HG03565 (cell line): Measurements from ENCODE around the gene DEDD2.
"Not testable (repeated sequence)": the region's sequence is repeated elsewhere in the genome, so short reads cannot be mapped to it uniquely, and the experiment has no call there.

Experiments used
- ATAC-seq: cut with Tn5 transposase; IDR thresholded peaks from one replicate; pipeline ENCODE4 v1.9.1; 2021; ENCODE audit warnings: mild to moderate bottlenecking, moderate library complexity; ENCODE audit not compliant: unreplicated experiment

Gene DEDD2

DNA sequence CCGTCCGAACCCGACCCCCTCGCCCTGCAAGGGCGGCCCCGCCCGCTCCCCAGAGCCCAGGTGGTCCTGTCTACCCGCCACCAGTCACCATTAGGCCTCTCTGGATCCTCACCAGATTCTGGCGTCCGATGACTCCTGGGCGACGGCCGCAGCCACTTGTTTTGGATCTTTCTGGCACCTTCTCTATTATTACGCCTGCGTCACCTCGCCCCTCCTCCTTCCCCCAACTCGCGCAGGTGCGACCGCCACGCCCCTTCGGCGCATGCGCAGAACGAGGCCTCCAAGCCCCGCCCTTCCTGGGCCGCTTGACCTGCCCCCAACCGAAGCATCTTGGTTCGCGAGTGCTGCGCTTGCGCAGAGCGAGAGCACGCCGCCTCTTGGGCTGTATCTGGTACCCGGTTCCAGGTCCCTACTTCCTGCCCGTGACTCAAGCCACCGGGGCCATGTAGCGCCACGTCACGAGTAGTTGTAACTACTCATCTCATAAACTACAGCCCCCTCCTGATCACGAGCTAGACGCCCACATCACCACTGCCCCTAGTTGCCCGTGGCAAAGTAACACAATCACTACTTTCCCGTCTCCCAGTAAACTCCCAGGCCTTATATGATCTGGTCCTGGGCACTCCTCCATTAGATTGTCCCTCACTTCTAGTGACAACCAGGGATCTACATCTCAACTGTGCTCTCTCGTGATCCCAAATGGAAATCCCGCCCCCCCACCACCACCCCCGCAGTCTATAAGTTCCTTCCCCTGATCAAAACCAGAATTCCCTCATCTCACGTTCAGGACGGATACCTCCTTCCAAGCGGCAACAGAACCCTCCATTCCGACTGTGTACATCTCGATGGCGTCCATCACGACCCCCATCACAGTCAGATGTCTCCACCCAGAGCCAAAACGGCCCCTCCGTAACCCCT, at the start of gene DEDD2:
Gene DEDD2, minus strand, starts transcription at position 158 of the 918 bp plus-strand sequence. CDS start 670 bp downstream, outside the sequence.
- peak; percentile 68 for ATAC-seq

DNA sequence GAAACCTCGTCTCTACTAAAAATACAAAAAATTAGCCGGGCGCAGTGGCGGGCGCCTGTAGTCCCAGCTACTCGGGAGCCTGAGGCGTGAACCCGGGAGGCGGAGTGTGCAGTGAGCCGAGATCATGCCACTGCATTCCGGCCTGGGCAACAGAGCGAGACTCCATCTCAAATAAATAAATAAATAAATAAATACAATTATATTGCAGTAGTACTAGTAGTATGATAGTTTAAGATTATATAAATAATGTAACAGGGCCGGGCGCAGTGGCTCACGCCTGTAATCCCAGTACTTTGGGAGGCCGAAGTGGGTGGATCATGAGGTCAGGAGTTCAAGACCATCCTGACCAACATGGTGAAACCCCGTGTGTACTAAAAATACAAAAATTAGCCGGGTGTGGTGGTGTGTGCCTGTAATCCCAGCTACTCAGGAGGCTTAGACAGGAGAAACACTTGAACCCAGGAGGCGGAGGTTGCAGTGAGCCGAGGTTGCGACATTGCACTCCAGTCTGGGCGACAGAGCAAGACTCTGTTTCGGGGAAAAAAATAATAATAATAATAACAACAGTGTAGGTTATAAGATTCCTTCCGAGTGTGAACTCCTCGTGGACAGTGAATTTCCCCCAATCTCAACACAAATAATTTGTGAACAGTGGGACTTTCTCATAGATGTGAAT, 49.6 kb upstream of the DEDD2 start:
- ATAC-seq, result not testable (repeated sequence)

- not testable (repeated sequence) for ATAC-seq
Observed at GRCh38 chr19:42266105-42266504, 48.6 kb upstream of the DEDD2 start.

DNA sequence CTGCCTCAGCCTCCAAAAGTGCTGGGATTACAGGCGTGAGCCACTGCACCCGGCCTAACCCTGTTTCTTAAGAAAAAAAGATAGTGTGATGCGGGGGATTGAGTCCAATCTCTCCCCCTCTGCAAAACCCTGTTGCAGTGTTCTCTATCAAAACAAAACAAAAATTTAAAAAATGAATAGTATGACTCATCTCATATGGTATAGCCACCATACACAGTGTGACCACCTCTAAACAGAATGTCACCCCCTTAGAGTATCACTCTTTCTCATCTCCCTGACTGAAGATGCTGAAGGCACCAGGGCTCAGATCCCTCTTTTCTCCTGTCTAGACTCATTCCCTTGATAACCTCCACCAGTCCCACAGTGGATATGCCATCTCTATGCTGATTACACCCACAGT, 44.3 kb upstream of the DEDD2 start:
- ATAC-seq, result no peak

GRCh38 chr19:42257842-42258241, 40.4 kb upstream of the DEDD2 start:
- ATAC-seq, result not testable (repeated sequence)

DNA sequence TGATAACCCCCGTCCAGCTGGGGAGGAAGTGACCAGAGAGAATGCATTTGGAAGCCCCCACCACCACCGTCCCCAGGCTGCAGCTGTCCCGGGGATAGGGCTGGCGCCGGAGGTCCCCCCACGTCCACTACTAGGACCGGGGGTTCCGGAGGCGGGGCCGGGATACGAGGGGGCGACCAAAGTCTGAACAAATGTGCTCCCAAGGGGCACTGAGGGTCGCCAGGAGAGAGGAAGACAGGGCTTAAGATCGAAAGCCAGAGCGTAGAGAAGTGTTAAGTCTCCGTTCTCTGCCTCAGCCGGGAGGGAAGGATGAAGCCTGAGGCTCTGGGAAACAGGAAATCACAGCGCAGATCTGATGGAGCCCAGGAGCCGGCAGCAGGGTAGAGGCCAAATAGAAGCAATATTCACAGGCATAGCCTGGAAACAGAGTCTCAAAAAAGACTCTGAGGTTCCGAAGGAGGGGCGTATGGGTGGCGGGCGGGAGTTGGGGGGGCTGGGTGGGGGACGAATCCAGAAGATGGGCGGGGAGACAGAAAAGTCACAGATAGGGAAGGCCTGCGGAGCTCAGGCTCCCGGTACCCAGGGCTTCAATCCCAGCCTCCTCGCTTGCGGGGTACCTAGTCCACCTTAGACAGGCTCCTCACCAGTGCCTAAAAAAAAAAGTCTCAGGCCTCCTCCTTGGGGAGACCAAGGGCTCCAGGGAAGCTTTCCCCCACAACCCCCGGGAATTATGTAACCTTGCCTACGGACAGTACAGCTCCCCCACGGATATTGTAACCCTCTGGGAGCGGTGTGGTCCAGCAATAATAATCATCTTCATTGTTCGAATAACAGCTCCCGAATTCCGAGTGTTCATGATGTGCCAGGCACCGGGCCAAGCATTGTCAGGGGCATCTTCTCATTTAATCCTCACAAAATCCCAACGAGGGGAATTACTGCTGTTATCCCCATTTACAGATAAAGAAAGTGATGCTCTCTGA, 38.6 kb upstream of the DEDD2 start:
- no peak for ATAC-seq

GRCh38 chr19:42254850-42255765, 37.6 kb upstream of the DEDD2 start, which contains the start of gene ERF:
Gene ERF, minus strand, starts transcription at chr19:42255128. Its CDS starts 129 bp downstream, at chr19:42254999.
- ATAC-seq, result peak; percentile 47

DNA sequence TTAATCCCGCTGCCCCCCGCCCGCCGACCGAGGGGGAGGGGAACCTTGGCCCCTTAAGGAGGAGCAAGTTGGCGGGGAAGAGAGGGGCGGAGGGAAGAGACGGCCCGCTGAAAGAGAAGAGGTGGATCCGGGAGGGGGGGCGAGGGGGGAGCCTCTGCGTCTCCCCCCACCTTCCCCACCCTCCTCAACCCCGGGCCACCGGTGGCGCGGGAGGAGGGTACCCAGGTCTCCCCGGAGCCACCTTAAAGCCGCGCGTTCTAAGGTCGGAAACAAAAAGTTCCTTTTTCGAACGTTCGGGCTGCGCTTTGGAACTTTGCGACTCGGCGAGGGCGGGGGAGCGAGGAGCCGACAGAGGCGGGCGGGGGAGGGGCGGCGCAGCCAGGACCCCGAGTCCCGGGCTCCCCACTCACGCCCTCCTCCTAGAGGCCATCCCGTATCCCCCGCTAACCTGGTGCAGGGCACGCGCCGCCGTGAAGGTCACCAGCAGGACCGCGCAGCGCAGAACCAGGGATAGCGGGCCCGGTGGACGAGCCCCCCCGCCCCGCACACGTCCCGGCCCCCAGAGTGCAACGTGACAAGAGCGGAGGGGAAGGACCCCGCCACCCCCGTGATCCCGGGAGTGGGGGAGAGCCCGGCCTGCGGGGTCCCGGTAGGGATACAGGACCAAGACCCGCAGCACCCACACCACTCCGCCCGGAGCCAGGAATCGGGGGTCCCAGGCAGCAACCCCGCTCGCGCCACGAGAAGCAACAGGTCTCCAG, 36.8 kb upstream of the DEDD2 start:
- no peak for ATAC-seq

GRCh38 chr19:42253245-42254088, 36.0 kb upstream of the DEDD2 start:
- ATAC-seq, result no peak

GRCh38 chr19:42252365-42253244, 35.1 kb upstream of the DEDD2 start:
- no peak for ATAC-seq

- no peak for ATAC-seq
Observed at GRCh38 chr19:42251572-42252358, 34.3 kb upstream of the DEDD2 start.

DNA sequence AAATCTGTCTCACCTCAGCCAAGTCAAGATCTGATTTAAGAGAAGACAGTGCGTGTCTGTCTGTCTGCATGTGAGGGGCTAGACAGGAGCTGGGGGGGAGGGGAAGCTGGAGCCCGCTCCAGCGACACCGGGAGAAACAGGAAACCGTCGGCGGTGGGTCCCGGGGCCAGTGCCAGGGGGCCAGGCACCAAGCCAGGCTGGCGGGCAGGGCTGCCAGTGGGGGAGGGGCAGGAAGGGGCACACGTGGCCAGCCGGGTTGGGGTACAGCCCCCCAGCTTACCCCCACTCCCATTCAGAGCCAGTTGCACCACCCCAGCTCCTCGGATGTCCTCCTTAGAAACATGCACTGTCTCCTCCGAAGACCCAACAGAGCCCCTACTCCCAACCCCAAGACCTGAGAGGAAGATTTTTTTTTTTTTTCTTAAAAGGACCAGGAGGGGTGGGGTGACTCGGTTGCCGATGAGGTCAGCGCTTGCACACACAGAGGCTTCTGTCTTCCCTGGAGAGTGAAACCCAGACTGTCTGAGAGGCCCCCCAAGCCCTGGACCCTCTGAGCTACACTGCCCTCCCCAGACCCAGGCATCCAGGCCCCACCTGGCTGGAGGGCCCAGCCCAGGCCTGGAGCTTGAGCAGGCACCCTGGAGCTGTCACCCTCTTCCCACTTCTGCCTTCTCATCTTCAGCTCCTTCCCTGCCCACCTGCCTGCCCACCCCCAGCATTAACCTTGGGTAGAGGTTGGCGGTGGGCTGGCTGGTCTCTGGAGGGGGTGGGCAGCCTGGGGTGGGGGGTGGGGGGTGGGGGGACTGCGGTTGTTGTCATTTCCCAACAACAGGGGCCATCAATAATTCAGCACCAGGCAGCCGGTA, 33.4 kb upstream of the DEDD2 start:
- ATAC-seq, result no peak

- no peak for ATAC-seq
Observed at GRCh38 chr19:42250183-42250665, 32.7 kb upstream of the DEDD2 start.

DNA sequence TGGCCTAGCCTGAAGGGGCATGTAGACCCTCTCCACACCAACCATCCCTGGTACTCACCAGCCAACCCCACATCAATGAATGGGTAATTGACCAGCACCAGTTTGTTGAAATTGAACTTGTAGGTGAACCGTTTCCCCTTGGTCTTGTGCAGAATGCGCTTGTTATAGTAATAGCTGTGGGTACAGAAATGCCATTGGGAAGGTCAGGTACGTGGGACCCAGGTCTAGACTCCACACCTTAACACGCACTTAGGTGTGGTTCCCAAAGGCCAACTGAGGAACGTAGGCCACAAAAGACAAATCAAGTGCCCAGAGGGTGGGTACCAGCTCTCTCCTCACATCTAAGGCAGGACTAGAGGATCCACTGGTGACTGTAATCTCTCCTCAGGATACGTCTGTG, 32.3 kb upstream of the DEDD2 start:
- ATAC-seq, result no peak

DNA sequence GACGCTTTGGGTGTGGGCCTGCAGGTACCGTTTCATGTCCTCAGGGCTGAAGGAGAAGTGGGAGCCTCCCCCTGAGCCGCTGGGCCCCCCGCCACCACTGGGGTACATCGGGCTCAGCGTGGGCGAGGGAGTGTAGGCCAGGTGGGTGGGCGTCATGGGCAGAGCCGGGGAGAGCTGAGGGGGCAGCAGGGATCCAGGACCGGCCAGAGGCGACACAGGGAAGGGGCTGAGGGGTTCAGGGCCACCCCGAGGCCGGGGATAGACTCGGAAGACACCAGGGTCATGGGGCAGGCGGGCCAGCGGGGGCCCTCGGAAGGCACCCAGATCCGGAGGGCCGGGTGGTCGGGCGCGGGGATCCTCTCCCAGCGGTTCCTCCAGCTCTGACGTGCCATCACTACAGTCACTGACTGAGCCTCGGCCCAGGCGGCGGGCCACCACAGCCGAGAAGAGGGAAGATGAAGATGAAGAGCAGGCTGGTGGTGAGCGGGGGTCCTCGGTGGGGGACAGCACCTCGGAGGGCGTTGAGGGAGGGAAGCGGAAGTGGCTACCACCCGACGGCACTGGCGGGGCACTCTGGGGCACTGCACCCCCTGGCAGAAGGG, 31.8 kb upstream of the DEDD2 start:
- ATAC-seq, result no peak
